HG02981 (cell line): ENCODE results near the gene APMAP.

ENCODE experiments used
- ATAC-seq: cut with Tn5 transposase; IDR thresholded peaks from one replicate; pipeline ENCODE4 v1.9.1; 2021; ENCODE audit warnings: mild to moderate bottlenecking, moderate library complexity; ENCODE audit not compliant: unreplicated experiment

The APMAP gene

DNA sequence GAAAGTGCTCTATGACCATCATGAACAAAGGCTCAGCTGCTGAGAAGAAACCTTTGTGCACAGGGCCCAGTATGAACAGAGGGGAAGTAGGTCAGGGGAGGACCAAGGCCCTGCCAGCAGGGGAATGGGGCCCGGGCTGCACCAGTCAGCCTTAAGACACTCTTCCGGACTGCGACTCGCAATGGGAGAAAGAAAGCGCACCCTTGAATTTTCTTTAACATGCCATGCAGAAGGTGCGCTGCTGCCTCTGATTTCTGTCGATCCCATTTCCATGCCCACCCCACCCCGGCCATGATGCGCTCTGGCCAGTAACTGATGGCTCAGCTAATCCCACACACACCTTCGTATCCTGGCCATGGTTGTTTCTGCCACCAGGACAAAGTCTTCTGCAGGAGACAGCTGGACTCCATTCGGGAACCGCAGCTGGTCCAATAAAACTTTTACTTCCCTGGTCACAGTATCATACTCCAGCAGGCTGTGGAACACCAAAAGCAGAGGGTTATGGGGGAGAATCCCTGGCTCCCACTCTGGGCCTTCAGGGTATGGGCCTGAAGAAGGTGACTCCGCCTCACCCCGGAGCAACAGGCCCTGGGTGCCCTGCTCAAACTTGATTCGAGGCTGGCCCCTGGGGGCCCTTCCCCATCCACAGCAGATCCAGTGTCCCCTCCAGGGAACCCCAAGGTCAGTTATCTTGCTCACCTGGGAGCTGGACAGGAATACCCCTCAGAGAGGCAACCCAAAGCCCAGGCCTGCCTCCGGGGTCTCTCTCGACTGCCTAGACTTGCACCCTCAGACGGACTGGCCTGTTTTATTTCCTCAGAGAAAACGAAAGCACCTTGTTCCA lies 23.1 kb downstream of the APMAP start:
- no peak for ATAC-seq

DNA sequence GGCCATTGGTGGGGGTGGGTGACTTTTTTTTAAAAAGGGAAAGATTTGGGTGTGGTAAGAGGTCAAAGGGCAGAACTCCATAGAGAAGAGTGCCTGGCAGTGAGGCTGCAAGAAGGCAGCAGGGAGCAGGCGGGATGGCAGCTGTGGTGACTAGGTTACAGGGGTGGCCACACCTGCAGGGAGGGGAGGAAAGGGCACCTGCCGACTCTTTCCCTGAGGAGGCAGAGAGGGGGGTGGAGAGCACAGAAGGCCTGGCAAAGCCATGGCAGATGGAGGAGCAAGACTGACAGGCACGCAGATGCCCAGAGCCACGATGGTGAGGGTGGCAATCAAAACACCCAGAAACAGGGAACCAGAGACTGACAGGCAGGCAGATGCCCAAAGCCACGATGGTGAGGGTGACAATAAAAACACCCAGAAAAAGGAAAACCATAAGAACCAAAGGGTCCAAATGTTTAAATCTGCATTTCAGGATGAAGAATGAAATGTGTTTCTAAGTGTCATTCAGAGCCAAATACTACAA lies 24.2 kb downstream of the APMAP start:
- no peak for ATAC-seq

DNA sequence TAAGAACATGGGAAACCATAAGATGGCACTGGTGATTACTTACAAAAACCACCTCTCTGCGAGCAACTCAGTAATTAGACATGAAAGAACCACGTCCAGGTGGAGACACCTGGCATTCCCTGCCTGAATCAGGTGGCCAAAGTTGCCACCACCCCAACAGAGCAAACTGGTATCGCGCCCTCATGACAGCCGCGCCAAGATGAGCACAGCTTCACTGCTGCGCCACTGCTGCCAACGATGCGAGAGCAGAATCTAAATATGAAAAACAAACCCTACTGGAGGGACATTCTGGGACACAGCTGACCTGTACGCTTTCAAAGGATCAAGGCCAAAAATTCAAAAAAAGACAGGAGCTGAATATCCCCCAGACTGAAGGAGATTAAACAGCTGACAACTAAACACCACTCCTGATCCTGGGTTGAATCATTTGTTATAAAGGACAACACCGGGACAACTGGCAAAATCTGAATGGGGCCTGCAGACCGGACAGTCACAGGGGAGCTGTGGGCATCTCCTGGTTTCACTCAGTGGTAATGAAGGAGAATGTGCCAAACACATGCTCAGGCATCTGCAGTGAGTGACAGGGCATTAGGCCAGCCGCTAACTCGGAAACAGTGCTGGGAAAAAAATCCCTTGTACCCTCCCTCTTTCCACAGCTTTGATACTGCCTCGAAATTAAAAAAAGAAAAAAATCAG lies 26.1 kb downstream of the APMAP start:
- no peak for ATAC-seq

DNA sequence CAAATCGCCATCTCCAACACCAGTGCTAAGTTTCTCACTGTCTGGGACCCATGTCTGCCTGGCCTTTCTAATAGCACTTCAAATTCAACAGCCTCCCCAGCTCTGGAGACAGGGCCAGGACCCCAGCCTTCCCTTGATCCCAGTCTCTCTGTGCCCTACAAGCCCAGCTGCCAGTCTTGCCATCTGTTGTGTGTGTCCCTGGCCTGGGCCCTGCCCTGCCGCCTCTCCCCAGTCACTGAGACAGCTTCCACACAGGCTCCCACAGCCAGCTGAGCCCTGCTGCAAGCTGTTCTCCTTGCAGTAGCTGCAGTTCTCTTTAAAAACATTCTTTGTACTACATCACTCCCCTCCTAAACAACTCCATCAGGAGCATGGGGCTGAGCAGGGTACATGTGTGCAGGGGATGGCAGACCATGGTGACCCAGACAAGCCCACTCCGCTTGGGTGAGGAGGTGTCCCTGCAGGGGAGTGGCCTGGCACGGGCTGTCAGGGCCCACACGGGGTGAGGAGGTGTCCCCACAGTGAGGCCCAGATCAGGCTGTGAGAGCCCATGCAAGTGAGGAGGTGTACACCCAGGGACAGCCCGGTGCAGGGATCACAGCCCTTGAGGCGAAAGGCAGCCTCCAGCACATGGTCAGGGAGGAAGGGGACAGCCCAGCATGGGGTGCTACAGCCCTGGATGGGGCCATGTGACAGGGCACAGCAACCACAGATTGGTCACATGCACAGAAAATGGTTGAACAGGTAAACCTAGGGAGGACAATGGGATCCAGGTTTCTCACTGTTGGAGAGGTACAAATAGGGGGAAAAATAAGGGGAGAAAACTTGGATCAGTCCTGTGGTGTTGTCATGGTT lies 27.3 kb downstream of the APMAP start:
- no peak for ATAC-seq

DNA sequence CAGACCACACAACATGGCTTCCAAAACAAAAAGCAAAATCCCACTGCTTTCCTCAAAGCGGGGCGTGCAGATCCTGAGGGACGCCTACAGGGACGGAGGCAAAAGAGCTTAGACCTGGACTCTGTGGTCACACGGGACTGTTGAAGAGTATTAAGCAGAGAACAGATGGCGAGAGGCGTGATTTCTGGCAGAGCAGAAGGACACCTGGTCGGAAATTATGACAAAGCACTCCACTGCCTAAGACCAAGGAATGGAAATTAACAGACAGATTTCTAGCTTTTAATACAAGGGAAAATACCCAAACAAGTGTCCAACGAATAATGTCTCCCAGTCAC lies 28.1 kb downstream of the APMAP start:
- ATAC-seq: no peak

DNA sequence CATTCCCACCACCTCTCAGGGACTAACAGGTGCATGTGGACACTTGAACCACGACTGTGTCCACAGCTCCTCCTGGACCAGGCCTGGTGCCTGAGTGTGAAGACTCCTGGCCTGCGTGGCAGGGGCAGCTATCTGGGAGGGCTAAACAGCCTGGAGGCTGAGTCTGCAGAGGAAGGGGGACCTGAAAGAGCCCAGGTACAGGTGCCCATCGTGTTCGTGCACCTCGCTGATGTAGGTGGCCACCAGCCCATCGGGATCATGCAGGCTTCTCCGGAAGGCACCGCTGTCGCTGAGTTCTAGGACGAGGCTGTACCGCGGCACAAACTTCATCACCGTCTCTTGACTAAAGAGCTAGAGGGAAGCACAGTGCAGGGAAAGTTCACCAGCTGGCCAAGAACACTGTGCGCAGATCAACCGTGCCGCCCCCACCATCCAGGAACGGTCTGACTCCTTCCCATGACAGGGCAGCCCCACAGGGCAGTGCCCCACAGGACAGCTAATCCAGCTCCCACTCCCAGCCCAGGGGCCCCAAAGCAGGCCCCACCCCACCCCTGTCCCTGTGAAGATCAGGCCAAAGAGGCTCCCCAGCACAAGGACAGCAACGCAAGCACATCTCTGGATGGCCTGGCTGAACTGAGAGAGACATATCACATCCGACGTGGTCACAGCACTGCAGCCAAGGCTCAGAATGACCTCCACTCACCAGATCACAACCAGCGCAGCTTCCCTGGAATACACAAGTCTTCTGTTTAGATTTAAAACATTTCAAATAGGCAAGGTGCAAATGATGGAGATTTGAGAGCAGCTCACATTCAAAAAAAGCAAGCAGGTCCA lies 28.7 kb downstream of the APMAP start:
- no peak for ATAC-seq

DNA sequence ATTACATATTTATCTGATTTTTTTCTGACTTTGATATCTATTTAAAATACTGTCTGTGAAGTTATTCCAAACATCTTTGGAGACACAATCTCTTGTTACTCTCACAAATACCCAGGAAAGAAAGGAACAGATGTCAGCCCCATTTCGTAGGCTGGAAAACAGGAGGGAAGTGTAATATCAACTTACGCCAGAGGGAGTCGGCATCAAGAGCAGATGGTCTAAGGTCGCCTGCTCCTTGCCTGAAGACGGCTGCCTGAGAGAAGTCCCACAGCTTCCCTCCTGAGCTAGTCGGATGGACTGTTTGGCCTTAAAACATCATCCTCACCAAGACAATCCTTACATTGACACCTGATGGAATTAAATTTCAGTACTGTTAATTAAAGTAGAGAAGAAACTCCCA lies 30.0 kb downstream of the APMAP start:
- ATAC-seq: no peak

DNA sequence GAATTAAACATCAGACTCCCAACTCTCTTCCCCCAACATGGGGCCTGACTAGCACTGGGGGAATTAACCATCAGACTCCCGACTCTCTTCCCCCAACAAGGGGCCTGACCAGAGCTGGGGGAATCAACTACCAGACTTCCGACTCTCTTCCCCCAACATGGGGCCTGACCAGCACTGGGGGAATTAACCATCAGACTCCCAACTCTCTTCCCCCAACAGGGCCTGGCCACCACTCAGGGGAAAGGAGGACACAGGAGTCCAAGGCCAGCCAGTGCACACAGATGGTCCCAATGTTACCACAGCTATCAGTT lies 30.4 kb downstream of the APMAP start:
- ATAC-seq: no peak

DNA sequence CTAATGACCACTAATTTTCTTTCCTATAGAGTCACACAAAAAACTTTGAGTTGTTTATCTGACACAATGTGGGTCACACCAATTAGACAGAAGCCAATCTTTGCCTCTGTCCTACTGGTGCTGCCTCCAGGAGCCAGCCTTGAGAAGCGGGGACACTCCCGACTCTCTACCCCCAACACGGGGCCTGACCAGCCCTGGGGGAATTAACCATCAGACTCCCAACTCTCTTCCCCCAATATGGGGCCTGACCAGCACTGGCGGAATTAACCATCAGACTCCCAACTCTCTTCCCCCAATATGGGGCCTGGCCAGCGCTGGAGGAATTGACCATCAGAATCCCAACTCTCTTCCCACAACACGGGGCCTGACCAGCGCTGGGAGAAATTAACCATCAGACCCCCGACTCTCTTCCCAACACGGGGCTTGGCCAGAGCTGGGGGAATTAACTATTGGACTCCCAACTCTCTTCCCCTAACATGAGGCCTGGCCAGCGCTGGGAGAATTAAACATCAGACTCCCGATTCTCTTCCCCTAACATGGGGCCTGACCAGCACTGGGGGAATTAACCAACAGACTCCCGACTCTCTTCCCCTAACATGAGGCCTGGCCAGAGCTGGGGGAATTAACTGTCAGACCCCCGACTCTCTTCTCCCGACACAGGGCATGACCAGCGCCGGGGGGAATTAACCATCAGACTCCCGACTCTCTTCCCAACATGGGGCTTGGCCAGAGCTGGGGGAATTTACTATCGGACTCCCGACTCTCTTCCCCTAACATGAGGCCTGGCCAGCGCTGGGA lies 31.0 kb downstream of the APMAP start:
- ATAC-seq: no peak

DNA sequence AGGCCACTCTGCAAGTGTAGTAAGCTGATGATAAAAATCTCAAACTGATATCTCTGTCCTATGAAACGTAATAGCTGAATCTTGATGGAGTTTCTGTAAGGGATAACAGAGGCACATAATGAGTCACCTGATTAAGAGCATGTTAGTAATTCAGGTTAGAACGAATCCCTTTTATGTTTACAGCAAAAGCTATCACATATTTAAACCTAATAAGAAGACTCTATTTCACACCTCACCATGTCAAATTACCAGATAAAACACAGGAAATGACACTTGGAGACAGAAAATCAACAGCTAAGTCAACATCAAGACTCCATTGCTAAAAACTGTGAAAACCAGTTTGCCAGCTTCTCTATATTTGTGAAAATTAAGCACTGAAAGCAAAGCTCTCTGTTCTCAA lies 31.7 kb downstream of the APMAP start:
- ATAC-seq: no peak

DNA sequence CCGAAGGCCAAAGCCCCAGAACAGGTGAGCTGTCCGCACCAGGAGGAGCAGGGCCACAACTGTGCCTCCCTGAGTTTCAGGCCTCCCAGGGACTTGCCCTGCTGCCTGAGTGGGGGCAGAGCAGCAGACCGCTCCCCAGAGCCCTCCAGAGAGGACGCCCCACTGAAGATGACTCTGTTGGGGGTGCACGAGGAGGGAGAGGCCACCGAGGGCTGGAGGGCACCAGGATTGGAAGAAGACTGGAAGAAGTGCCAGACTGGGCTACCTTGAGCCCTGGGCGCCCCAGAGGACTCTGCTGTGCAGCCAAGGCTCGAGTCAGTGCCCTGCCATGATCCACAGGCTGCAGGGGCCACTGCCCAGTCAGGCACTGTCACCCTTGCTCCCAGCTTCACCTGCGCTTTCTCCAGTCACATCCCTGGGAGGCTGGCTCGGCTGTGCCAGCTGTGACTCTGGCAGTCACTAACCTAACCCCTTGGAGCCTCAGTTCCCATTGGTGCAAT lies 32.2 kb downstream of the APMAP start:
- ATAC-seq: no peak

DNA sequence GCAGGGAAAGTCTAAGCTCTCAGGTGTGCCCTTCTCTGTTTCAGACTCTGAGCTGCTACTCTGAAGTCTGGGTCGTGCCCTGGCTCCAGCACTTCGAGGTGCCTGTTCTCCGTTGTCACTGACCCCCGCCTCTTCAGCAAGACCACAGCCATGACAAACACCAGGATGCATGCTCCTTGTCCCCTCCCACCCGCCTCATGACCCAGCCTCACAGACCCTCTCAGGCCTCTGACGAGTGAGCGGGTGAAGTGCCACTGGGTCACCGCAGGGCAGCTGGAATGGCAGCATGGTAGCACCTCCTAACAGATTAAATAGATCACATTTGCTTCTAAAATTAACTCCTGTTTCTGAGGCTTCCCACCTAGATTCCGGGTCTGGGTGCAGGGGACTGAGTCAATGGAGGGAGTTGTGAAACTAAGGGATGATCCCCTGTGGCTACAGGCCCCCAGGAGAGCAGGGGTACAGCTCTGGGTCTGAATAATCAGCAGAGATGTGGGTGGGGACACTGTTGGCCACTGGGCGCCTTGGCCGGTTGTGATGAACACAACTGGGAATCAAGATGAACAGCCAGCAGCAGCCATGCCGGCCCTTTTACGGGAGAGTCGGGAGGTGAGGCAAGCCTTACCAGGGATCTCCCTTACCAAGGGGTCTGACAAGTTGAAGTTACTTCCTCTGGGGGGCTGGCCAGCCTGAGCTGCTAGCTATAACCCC lies 32.8 kb downstream of the APMAP start:
- ATAC-seq: no peak

DNA sequence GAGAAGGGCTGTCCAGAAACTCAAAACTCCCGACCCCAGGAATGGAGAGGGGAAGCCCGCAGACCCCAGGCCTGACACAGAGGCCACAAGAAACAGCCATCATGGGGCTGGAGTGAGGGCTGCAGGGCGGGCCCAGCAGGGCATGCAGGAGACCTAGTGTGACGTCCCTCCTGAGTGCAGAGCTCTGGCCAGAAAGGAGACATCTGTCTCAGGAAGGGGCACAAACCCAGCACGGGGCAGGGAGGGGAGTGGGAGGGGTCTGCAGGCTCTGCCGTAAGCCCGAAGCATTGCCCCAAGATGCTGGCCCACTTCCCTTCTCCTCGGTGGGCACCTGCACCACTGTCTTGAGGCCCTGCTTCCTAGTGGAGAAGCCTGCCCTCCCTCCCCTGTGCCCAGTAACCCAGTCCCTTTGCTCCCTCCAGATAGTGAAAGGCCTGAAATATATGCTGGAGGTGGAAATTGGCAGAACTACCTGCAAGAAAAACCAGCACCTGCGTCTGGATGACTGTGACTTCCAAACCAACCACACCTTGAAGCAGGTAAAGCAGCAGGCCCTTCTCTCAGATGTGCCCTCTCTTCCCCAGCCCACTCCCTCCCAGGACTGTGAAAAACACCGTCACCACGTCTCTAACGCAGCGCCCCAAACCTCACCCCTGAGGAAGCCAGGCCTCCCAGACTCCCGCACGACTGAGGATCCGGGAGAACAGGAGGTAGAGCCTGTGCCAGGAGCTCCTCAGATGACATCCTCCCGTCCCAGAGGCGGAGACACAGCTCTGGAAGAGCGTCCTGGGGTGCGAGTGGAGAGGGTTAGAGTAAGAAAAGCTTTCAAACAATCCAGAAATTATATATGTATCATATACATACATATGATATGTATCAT lies 33.8 kb downstream of the APMAP start:
- no peak for ATAC-seq

DNA sequence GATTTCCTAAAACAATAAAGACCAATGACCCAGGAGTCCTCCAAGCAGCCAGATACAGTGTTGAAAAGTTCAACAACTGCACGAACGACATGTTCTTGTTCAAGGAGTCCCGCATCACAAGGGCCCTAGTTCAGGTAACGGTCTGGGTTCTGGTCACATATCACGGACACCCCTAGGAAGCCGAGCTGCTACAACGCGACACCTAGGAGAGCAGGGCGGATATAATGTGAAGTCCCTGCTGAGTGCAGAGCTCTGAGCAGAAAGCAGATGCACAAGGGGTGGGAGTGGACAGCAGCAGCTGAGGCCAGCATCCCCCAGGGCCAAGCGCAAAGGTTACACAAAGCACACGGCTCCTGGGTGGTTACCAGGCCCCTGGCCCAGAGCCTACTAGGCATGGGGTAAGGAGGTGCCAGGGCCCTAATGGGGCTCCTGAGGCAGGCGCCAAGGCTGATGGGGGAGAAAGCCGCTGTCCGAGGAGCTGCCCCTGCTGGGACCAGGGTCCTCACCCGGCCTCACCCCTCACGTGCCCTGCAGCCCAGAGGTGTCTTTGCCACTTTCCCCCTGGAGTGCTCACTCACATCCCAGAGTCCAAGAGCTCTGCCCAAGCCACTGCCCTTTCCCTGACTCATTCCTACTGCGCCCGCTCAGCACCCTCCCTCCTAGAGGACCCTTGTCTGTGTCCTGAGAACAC lies 35.1 kb downstream of the APMAP start:
- no peak for ATAC-seq

DNA sequence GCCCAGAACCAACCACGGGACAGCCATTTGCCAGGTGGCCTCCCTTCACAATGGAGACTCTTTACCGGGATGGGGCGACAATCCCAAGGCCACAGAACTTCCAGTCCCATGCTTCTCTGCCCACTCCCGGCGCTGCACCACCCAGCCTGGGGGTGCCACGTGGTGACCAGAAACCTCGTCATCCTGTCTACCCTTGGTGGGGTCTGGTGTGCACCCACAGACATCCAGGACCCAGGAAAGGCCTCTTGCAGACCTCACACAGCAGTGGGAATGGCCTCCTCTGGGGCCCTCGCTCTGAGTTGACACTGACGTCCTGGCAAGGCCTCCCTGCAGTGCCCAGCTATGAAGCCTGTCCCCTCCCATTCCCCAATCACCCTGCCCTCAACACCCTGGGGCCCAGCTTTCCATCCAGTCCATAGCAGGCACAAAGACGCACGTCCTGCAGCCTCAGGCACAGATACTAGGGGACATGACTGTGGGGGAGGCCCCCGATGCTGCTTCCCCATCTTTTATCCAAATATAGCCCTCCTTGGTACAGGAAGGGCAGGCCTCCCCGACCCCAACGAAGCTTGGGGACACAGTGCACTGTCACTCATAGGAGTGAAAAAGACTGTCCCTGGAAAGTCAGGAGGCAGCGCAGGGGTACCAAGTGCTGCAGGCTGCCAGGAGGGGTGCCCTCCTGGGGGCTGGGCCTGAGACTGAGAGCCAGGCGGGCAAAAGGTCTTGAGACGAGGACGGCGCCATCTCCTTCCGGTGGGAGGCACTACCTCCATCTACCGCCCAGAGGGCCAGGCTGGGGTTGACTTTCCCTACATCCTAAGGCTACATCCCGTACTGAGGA lies 36.3 kb downstream of the APMAP start:
- ATAC-seq: no peak

DNA sequence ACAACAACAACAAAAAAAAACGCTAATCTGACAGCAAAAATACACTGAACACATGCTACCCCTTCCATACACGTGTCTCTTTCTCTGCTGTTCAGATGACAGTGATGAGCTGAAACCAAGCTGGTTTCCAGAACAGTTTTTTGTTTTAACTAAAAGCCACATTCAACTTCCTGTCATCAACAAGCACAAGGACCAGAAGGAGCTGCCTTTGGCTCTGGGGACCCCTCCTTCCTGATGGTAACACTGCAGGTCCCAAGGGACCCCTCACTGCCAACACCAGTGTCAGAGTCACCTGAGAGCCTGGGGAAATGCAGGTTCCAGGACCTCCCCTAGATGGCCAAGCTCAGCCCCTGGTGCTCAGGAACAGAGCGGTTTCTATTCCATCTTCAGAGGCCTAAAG lies 37.5 kb downstream of the APMAP start:
- peak; percentile 87 for ATAC-seq

DNA sequence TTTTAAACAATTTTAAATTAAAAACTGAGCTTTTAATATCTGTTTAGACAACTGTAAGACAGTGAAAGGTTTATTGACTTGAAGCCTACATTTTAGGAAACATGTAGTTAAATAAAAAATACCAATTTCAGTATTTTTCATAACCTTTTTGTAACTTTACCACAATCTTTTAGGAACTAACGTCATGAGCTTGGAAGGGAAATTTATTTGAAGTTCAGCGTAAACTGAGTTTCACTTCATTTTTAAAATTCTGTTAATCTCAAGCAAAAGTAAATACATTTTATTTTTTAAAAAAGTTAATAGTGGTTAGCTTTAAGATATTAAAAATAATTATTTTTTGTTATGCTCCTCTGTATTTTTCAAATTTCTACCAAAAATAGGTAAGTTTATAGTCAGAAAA lies 38.0 kb downstream of the APMAP start:
- ATAC-seq: no peak
